Jurkat, Clone E6-1 (cell line): ENCODE results near the gene IRF5.
"Not testable (repeated sequence)": the region's sequence is repeated elsewhere in the genome, so short reads cannot be mapped to it uniquely, and the experiment has no call there.

Source experiments
- DNase-seq: peaks from one replicate; pipeline ENCODE4 v3.0.0-alpha.2; 2011; ENCODE audit warnings: low read depth, low spot score
- H3K4me3 ChIP-seq: 2 replicates; pipeline ENCODE4 v1.5.1; 2011; ENCODE audit warnings: mild to moderate bottlenecking, low read length, control low read depth, moderate library complexity

Gene IRF5

DNA sequence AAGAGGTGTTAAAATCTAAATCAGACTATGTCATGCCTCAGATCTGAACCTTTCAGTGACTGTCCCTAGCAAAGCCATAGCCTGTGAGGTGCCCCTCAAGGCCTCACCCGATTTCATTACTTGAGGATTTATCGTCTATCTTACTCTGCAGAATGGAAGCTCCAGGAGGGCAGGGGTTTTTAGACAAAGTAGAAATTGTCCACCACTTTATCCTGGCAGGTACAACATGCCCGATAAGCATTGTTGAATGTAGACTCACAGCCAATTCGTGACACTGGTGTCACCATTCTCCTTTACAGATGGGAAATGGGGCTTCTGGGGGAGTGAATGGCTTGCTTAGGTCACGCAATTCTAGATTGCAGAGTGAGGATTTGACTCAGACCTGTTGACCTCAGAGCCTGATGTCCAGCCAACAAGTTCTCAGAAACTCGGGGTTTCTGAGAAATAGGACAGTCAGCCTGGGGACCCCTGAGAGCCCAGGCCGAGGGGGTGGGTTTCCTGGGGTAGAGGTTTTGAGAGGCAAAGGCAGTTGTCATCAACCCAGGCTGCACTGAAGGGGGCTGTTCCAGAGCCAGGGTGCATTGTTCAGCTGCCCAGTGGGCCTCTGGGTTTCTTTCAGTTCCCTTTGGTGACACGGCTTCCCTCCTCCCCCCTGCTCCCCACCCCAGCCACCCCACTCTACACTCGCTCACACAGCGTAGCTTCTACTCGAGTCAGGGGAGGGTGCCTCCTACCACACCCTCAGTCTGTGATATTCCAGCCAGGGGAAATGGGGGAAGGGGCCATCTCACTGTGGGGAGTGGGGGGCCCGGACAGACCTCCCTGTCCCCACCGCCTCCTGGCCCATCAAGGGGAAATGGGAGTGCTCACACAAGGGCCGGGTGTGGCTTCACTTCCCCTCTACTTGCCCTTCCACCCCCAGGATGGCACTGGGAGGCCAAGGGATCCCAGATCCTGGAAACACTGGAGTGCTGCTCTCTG, 3.1 kb upstream of the IRF5 start:
- DNase-seq, result no peak
- H3K4me3 ChIP-seq, result no peak overlapping the region

DNA sequence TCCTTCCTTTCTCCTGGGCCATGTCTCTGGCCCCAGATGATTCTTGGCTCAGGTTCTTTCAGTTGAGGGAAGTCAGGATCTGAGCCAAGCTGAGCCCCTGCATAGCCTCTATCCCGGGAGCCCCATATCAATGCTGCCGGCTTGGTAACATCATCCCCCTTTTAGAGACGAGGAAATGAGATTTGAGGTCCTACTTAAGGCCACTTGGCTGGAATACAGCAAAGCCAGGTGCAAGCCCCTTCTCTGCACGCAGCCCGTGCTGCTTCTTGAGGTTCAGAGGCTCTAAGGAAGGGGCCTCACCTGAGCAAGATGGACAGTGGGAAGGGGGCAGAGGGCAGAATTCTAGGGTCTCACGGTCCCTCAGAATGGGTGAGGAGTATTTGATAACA, 2.4 kb upstream of the IRF5 start:
- no peak overlapping the region for H3K4me3 ChIP-seq
- DNase-seq, result no peak

DNA sequence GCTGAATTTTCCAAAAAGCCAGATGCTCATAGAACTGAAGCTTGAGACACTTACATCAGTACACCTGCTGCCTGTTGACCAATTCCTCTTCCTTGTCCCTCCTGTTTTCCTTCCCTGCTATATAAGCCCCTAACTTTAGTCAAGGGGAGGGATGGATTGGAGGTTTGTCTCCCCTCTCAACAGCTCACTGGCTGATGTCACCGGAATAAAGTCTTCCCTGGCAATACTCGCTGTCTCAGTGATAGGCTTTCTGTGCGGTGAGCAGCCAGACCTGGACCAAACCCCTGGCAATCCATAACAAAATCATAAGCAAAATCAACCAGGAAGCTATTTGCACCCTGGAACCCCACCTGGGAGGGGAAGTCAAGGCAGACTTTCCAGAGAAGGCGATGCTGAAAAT, 929 bp upstream of the IRF5 start:
- H3K4me3 ChIP-seq, result no peak overlapping the region
- no peak for DNase-seq

DNA sequence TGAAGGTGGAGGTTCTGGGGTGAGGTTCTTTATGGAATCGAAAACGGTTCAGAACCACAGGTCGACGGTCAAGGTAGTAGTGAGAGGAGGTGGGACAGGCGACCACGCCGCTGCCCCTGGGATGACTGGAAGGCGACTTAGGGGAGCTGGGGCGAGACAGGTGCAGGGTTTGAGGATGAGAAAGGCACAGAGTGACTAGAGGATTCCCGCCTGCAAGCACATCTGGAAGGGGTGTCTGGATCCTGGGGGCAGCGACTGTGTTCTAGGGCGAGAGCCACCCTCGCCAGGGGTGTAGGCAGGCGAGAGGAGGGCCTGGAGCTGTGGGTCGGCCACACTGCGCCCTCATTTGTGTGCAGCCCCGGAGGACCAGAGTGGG, 468 bp upstream of the IRF5 start:
- H3K4me3 ChIP-seq, result no peak overlapping the region
- DNase-seq, result no peak

DNA sequence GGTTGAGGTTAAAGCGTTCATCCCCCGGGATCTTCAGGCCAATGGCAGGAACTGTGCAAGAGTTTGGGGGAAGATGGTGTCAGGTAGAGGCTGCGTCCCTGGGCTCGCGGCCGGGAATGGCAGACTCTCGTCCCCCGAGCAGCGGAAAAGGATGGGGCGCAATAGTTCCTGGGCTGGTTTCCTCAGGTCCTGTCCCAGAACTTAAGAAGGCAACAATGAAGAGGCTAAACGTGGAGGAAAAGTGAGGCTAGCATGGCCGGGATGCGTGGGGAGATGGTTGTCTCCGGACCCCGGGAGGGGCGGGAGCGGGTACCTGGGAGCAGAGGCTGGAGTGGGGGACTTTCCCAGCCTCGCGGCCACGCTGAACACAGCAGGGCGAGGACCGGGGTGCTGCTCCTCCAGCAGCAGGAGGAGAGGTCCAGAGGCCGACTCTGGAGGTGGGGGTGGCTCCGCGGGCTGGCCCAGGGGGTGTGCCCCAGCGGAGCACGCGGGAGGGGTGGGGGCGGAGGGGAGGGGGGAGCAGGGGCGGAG, 882 bp downstream of the IRF5 start:
- no peak overlapping the region for H3K4me3 ChIP-seq
- no peak for DNase-seq

DNA sequence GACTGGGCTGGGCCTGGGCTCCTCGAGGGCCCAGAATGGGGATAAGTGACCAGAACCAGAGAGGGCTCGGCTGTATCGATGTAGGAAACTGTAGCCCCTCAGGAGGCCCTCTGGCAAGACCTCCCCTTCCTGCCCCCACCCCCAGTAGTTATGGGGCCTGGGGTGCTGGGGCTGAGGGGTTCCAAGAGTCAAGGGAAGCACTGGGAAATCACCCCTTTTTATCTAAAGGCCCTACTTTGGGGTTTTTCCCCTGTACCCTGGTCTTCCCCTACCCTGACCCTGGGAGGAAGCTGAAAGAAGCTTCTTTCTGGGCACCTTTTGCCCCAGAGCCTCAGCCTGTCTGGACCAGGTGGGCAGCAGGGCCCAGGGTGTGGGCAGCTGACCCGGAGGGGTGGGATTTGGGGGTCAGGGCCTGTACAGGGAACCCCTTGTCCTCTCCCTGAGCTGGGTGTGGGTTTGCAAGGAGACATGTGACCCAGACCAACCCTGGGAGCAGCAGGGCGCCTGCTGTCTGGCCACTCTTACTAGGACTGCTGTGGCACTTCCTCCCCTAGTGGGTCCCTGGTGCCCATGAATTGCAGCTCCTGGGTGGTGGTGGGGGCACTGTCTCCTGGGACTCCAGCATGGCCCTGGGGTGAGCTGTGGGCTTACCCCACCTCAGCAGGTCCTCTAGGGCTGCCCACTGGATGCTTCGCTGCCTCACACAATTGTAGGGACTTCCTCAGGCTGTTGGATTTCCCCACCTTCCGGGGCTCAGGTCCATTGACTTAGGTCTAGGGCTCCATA, 1.5 kb downstream of the IRF5 start:
- no peak for DNase-seq
- H3K4me3 ChIP-seq, result no peak overlapping the region

DNA sequence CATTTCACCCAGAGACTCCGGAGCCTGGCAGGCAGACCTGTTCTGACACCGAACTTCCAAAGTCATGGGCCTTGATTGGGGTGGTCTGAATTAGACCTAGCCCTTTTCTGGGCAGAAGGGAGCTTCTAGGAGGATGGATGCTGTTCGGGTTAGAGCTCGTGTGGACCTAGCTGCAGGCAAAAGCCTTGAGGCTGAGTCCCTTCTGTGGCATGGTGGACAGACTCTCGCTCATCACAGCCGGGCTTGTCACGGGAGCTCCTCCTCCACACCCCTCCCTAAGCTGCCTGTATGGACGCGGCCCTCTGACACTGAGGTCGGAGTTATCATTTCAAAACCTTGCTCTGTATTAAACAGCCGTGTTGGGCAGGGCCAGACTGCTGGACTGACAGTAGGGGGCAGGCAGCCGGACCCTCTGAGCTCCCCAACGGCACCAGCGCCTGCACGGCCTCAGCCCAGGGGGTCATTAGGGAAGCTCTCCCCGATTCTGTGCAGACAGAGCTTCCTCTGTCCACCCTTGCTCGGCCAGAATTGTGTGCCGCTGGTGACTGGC, 2.2 kb downstream of the IRF5 start:
- no peak overlapping the region for H3K4me3 ChIP-seq
- DNase-seq, result no peak

DNA sequence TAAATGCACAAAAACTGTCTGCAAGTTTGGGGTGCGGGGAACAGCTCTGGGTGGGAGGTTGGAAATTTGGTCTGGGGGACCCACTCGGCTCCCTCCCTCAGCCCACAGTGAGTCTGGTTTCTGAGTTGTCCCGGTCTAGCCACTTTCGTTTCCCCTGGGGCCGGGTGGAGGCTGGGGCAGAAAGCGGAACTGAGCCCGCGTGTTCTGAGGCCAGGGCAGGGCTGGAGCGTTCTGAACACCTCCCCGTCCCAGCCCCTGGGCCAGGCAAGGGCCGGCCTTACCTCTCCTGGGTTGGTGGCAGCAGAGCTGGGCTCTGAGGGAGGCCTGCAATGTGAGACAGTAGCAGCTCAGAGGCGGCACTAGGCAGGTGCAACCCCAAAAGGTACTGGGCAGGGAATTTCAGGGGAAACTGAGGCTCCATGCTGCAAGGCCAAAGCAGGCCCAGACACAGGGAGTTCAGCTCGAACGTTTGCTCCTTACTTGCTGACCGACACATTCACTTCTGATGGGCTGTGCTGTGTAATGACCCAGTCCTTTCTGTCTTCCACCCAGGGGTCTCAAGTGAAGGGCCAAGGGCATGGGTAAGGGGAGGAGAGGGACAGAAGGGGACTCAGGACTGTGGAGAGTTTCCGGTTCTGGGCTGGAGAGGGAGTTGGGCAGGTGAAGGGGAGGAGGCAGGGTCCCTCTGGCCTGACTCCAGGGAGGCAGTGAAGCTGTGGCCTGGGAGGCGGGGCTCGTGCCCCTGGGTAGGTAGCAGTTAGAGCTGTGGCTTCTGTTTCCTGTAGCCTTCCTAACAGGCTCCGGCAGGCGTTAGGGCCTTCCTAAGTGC, 3.0 kb downstream of the IRF5 start:
- peak; percentile 39 for DNase-seq
- H3K4me3 ChIP-seq, result no peak overlapping the region

DNA sequence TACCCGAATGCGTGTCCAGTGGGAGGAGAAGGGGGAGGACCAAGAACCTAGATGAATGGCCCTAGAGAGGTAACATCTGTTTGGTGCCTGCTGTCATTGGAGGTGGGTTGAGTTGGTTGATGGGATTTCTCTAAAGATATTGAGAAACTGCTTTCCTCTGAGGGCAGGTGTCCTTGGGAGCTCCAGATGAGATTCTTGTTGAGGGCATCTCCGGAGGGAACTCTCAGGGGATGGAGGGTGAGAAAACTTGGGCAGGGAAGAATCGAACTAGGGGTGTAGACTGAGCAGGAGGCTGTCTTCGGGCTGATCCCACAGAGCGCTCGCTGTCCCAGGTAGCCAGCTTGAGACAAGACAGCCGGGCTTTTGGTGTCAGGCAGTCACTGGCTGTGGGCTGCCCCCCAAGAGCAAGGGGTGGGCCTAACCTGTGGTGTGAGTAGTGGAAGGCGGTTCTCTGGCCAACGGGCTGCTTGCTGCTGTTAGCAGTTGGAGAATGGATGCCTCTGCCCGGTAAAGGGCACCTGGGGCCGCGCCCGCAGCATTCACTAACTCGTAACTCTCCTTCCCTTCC, 3.7 kb downstream of the IRF5 start:
- 0 out of 2 replicates have a peak overlapping the region, but pooled peaks have one; percentile 1 for H3K4me3 ChIP-seq
- no peak for DNase-seq

DNA sequence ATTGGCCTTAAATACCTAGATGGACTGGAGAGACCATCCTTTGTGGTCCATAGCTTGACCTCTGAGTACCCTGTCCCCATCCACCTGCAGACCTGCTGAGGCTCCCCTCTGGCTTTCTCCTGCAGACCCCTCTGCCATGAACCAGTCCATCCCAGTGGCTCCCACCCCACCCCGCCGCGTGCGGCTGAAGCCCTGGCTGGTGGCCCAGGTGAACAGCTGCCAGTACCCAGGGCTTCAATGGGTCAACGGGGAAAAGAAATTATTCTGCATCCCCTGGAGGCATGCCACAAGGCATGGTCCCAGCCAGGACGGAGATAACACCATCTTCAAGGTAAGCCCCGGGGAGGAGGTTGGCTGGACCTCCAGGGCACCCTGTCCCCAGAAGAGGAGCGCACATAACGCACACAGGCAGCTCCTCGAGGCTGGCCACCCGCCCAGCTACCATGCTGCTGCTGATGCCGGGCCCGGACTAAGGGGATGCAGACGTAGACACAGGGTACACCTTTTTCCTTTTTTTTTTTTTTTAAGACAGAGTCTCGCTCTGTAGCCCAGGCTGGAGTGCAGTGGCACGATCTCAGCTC, 4.3 kb downstream of the IRF5 start:
- DNase-seq, result no peak
- no peak overlapping the region for H3K4me3 ChIP-seq

DNA sequence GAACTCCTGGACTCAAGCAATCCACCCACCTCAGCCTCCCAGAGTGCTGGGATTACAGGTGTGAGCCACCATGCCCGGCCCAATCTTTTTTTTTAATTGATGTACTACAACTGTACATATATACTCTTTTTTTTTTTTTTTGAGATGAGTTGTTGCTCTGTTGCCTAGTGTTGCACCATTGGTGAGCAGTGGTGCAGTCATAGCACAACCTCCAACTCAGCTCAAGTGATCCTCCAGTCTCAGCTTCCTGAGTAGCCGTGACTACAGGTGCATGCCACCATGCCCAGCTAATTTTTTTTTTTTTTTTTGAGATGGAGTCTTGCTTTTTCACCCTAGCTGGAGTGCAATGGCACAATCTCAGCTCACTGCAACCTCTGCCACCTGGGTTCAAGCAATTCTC, 5.5 kb downstream of the IRF5 start:
- DNase-seq, H3K4me3 ChIP-seq: not testable (repeated sequence)

DNA sequence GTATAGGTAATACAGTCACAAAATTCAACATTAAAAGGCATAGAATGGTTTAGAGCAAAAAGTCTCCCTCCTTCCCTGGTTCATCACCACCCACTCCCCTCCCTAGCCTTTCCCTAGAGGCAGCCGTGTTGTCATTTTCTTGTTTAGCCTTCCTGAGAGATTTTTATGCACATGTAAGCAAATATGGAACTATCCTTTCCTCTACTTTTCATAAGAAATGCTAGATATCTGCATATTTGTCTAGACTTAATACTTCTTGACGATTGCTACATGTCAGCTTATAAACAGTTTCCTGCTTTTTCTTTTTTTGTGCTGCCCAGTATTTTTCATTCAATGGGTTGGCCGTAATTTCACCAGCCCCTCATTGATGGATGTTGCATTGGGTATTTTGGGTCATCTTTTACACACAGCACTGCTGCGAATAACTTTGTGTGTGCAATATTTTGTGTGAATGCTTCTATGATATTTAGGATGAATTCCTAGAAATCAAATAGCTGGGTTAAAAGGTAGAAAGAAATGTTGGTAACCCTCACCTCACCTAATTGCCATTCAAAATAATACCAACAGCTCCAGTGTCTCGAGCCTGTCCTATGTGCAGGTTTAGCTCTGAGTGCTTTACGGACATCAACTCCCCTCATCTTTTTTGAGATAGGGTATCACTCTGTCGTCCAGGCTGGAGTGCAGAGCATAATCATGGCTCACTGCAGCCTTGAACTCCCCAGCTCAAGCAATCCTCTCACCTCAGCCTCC, 6.9 kb downstream of the IRF5 start:
- no peak overlapping the region for H3K4me3 ChIP-seq
- DNase-seq, result no peak

DNA sequence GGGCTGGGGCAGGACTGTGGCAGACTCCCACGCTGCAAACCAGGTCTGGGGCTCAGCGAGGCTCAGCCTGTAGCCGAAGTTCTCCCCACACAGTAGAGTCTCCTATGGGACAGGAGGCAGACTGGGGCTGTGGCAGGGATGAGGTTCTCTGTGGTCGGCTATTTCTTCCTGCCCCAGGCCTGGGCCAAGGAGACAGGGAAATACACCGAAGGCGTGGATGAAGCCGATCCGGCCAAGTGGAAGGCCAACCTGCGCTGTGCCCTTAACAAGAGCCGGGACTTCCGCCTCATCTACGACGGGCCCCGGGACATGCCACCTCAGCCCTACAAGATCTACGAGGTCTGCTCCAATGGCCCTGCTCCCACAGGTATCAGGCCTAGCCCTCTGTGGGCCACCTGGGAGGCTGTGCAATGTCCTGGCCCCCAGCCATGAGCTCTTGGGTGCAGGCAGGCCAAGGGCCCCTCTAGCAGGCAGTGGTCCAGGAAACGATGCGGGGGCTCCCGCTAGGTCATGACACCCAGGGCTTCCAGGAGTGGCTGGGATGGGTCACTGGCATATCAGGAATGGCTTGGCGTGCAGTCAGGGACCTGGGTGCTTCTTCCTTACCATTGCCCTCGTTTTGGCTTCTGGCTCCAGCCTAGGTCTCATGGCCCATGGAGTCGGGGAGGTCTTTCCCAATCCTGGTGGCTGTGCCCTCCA, 8.1 kb downstream of the IRF5 start:
- DNase-seq, result no peak
- H3K4me3 ChIP-seq, result no peak overlapping the region

DNA sequence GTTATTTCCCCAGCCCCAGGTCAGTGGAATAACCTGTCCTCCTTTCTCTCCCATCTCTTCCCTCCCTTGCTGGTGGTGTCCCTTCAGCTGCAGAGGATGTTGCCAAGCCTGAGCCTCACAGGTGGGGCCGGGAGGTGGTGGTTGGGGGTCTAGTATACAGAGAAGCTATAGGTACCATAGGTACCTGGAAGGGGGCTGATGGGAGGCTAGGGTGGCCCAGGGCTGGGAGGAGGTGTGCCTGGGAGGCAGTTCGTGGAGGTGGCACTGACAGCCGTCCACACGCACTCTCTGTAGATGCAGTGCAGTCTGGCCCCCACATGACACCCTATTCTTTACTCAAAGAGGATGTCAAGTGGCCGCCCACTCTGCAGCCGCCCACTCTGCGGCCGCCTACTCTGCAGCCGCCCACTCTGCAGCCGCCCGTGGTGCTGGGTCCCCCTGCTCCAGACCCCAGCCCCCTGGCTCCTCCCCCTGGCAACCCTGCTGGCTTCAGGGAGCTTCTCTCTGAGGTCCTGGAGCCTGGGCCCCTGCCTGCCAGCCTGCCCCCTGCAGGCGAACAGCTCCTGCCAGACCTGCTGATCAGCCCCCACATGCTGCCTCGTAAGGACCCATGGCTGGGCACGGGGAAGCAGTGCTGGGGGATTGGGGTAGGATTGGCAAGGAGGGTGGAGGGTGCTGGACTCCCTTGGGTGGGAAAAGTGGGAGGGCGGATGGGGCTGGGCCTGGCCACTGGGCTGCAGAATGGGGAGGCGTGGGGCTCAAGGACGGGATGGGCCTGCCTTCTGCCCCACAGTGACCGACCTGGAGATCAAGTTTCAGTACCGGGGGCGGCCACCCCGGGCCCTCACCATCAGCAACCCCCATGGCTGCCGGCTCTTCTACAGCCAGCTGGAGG, 9.5 kb downstream of the IRF5 start:
- no peak overlapping the region for H3K4me3 ChIP-seq
- DNase-seq, result no peak

DNA sequence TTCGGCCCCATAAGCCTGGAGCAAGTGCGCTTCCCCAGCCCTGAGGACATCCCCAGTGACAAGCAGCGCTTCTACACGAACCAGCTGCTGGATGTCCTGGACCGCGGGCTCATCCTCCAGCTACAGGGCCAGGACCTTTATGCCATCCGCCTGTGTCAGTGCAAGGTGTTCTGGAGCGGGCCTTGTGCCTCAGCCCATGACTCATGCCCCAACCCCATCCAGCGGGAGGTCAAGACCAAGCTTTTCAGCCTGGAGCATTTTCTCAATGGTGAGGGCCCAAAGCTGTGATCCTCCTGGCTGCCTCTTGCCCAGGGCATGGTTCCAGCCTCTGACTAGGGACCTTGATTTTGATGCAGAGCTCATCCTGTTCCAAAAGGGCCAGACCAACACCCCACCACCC, 10.1 kb downstream of the IRF5 start:
- DNase-seq, result no peak
- no peak overlapping the region for H3K4me3 ChIP-seq

DNA sequence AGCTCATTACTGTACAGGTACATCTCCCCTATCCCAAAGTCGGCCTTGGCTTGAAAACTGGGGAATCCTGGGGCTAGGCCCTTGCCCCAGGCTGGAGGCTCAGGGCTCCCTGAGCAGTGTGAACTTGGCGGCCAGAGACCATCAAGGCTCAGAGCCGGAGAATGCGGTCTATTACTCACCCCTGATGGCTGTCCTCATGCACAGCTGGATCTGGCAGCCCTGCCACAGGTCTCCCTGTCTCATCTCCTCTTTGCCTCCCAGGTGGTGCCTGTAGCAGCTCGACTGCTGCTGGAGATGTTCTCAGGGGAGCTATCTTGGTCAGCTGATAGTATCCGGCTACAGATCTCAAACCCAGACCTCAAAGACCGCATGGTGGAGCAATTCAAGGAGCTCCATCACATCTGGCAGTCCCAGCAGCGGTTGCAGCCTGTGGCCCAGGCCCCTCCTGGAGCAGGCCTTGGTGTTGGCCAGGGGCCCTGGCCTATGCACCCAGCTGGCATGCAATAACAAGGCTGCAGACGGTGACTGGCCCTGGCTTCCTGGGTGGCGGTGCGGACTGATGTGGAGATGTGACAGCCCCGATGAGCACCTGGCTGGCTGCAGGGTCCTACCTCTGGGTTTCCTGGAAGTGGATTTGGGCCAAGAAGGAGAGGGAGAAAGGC, 10.7 kb downstream of the IRF5 start:
- no peak for DNase-seq
- H3K4me3 ChIP-seq, result no peak overlapping the region
